IMR-90 (cell line): ENCODE measurements around the gene KCNIP3.

Experiments
- BHLHE40 ChIP-seq: fragments of 150-350 bp; IDR thresholded peaks from 2 replicates; pipeline ENCODE4 v1.6.1; 2016; ENCODE audit warnings: mild to moderate bottlenecking, low read depth, low read length
- CEBPB ChIP-seq: IDR thresholded peaks from 2 replicates; pipeline ENCODE4 v1.6.1; 2012; ENCODE audit warnings: low read depth, low read length, improper control_type of control experiment
- FOS ChIP-seq: fragments of 150-350 bp; IDR thresholded peaks from 2 replicates; pipeline ENCODE4 v1.6.1; 2016; ENCODE audit warnings: low read depth, low read length
- POLR2A ChIP-seq: IDR thresholded peaks from 2 replicates; pipeline ENCODE4 v1.6.1; 2012; ENCODE audit warnings: mild to moderate bottlenecking, low read depth, low read length
- SMC3 ChIP-seq: fragments of 150-350 bp; IDR thresholded peaks from 2 replicates; pipeline ENCODE4 v1.6.1; 2016; ENCODE audit warnings: low read depth, mild to moderate bottlenecking, antibody characterized with exemption, low read length, moderate library complexity
- TF ChIP-seq, protein P1 (sequence below): conservative IDR thresholded peaks from 2 replicates; pipeline ENCODE4 v1.5.1; 2012; ENCODE audit warnings: mild to moderate bottlenecking, low read depth, low read length, improper control_type of control experiment

DNA sequence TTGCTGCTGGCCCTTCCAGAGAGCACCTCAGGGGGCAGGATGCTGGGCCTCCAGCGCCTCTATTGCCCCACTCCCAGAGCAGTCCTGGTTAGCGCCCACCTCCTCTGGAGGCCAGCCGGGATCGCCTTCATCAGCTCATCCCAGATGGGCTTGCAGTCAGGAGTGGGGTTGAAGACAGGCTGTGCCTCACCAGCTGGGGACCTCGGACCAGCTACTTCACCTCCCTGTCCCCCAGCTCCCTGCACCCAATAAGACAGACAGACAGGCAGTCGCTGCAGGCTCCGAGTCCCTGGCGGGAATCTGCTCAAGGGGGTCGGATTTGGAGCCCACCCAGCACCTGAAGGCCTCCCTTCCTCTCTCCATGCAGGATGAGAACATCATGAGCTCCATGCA, 86.5 kb downstream of the KCNIP3 start:
- TF ChIP-seq CEBPB (no peak), FOS (no peak), POLR2A (no peak), BHLHE40 (no peak), SMC3 (no peak)
- TF ChIP-seq, protein P1, sequence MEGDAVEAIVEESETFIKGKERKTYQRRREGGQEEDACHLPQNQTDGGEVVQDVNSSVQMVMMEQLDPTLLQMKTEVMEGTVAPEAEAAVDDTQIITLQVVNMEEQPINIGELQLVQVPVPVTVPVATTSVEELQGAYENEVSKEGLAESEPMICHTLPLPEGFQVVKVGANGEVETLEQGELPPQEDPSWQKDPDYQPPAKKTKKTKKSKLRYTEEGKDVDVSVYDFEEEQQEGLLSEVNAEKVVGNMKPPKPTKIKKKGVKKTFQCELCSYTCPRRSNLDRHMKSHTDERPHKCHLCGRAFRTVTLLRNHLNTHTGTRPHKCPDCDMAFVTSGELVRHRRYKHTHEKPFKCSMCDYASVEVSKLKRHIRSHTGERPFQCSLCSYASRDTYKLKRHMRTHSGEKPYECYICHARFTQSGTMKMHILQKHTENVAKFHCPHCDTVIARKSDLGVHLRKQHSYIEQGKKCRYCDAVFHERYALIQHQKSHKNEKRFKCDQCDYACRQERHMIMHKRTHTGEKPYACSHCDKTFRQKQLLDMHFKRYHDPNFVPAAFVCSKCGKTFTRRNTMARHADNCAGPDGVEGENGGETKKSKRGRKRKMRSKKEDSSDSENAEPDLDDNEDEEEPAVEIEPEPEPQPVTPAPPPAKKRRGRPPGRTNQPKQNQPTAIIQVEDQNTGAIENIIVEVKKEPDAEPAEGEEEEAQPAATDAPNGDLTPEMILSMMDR = no peak
